Panc1 (cell line): ENCODE results near the gene NRDC. TPM values are rescaled to one million over a fixed set of nuclear protein-coding genes. Genes with fewer than 3 reads are reported as not detected.

Experiments
- ATAC-seq: fragments of 200-7000 bp; cut with Tn5 transposase; 2 replicates; pipeline ENCODE4 v1.9.1; 2020; ENCODE audit warnings: mild to moderate bottlenecking, moderate library complexity
- BruUV-seq: library from RNA; stranded (reverse); fragments of 400-500 nt; replicated peaks from 2 replicates; lab custom pipeline; 2021; lab: Mats Ljungman, UMichigan
- CTCF ChIA-PET: fragments of 300-600 bp; sonication (Branson Sonifier 250); formaldehyde crosslinking; loops from one replicate; lab custom pipeline; 2022; ENCODE audit warnings: antibody characterized with exemption; lab: Charles Lee
- POLR2A ChIA-PET: fragments of 300-600 bp; sonication (Branson Sonifier 250); formaldehyde crosslinking; loops from one replicate; lab custom pipeline; 2022; ENCODE audit warnings: antibody characterized with exemption; lab: Charles Lee
- DNase-seq: peaks from one replicate; pipeline ENCODE4 v3.0.0-alpha.2; 2010; ENCODE audit warnings: low read depth, low spot score
- H3K27ac ChIP-seq: 2 replicates; pipeline ENCODE4 v1.5.1; 2011; ENCODE audit warnings: mild to moderate bottlenecking, low read length, inconsistent platforms
- H3K27me3 ChIP-seq: fragments of 200-500 bp; sonication (Bioruptor generic); 2 replicates; pipeline ENCODE4 v1.6.0; 2014; ENCODE audit warnings: low read length, inconsistent platforms; ENCODE audit not compliant: control insufficient read depth, insufficient read depth
- H3K36me3 ChIP-seq: fragments of 200-500 bp; sonication (Bioruptor generic); 2 replicates; pipeline ENCODE4 v1.5.1; 2014; ENCODE audit warnings: inconsistent platforms, mild to moderate bottlenecking, low read length, moderate library complexity; ENCODE audit not compliant: control insufficient read depth, insufficient read depth
- H3K4me1 ChIP-seq: 2 replicates; pipeline ENCODE4 v1.5.1; 2011; ENCODE audit warnings: inconsistent platforms, mild to moderate bottlenecking, low read length, moderate library complexity; ENCODE audit not compliant: control insufficient read depth, insufficient read depth
- H3K4me3 ChIP-seq, 2 experiments: 2 replicates each; pipeline ENCODE4 v1.5.1; 2011 to 2012; ENCODE audit warnings: low read depth in 2 of 2, low read length in 2 of 2, mild to moderate bottlenecking in 2 of 2, inconsistent platforms in 1 of 2, moderate library complexity in 1 of 2
- H3K9me3 ChIP-seq: fragments of 200-500 bp; sonication (Bioruptor generic); 2 replicates; pipeline ENCODE4 v1.5.1; 2014; ENCODE audit warnings: low read depth, mild to moderate bottlenecking, inconsistent platforms, low read length, moderate library complexity; ENCODE audit not compliant: control insufficient read depth, insufficient read depth
- POLR2AphosphoS5 ChIP-seq: IDR thresholded peaks from 2 replicates; pipeline ENCODE4 v1.6.1; 2012; ENCODE audit warnings: mild to moderate bottlenecking, low read depth, low read length, moderate library complexity
- SIN3A ChIP-seq: IDR thresholded peaks from 2 replicates; pipeline ENCODE4 v1.6.1; 2012; ENCODE audit warnings: low read depth, mild to moderate bottlenecking, low read length, moderate library complexity, borderline replicate concordance; ENCODE audit not compliant: insufficient read depth
- in situ Hi-C: cut with HindIII; loops from 2 replicates; pipeline ENCODE4 v1.10.0; 2016; ENCODE audit warnings: low sequenced_read_pairs, low pct_unique_long_range_greater_than_20kb
- intact Hi-C: fragments of 100-400 bp; cut with micrococcal nuclease; formaldehyde crosslinking; loops from one replicate; pipeline ENCODE4 v1.10.0; 2022; ENCODE audit not compliant: unreplicated experiment
- microRNA-seq: library from miRNA; unstranded; fragments of <30 nt; microRNA quantifications from one replicate; pipeline ENCODE4 v1.1.0, GENCODE V29; 2020; ENCODE audit not compliant: unreplicated experiment
- total RNA-seq: library from RNA; stranded (reverse); gene quantifications from one replicate; pipeline ENCODE4 v1.2.1, GENCODE V29; 2021; ENCODE audit not compliant: unreplicated experiment

The NRDC gene
- total RNA-seq, 1 experiment from 2014 or later: 180 TPM

GRCh38 chr1:51740652-51741051, 137.9 kb downstream of the NRDC start:
- Histone ChIP-seq H3K4me1 (peaks cover 21% of the 10 kb centered on the region; the same call in 1 of the 2 replicates), H3K4me3 (no peak overlapping the region), H3K27ac (no peak overlapping the region), H3K36me3 (no peaks in the 10 kb centered on the region), H3K27me3 (no peaks in the 10 kb centered on the region), H3K9me3 (no peaks in the 10 kb centered on the region)
- in situ Hi-C loops: no loop called here
- ChIA-PET CTCF (no interaction called here), POLR2A (interaction anchor here (0.6 kb wide), 1 partner anchor 82 kb away, joined by 5 read pairs; no protein-coding TSS in a partner anchor)
- DNase-seq: no peak
- BruUV-seq: no TSS peak
- TF ChIP-seq SIN3A (no peak), POLR2AphosphoS5 (no peak)
- no peak for ATAC-seq
- intact Hi-C loops: no loop called here

Small RNAs within 50 kb of the gene (microRNA-seq; reads per million reads assigned to microRNA genes)
- not detected for gene MIR761

Other genes starting within 250 kb of the NRDC start
- 1.2 TPM for gene RAB3B, start 112.0 kb upstream of the NRDC start, total RNA-seq
- gene KTI12, start 155.1 kb upstream of the NRDC start, total RNA-seq: 13.1 TPM
- gene TXNDC12, start 176.5 kb upstream of the NRDC start, total RNA-seq: 77.5 TPM
- 65.6 TPM for gene BTF3L4, start 177.6 kb upstream of the NRDC start, total RNA-seq